AG09309 (cell line): ENCODE data around the gene MGAT3.
A peak's percentile ranks its signal among the peaks of the same experiment; 100 is the strongest.

Source experiments
- DNase-seq: peaks from one replicate; pipeline ENCODE4 v3.0.0-alpha.2; 2010; ENCODE audit warnings: low read depth
- H3K4me3 ChIP-seq: 2 replicates; pipeline ENCODE4 v1.5.1; 2011; ENCODE audit warnings: mild to moderate bottlenecking, low read depth, low read length, moderate library complexity; ENCODE audit not compliant: control insufficient read depth
- CTCF ChIP-seq: IDR thresholded peaks from 2 replicates; pipeline ENCODE4 v1.5.1; 2011; ENCODE audit warnings: mild to moderate bottlenecking, low read depth, low read length, inconsistent platforms; ENCODE audit not compliant: insufficient read depth, control insufficient read depth; ENCODE audit errors: missing control alignments

MGAT3 gene

DNA sequence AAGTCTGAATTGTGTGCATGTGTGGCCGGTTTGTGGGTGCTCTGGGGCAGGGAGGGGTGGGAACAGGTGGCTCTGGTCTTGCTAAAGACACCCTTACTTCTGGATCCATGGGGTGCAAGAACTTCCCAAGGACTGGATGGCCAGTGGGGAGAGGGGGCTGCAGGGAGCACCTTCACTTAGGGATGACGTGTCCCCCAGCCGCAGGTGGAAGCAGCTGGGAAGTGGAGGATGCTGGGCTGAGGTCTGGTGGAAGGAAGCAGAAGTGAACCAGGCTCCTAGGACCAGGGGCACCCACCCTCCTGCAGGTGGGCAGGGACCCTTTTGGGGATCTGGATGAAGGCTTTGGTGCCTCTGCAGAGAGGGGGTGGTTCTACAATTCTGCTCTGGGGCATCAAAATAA lies 35.4 kb downstream of the MGAT3 start:
- TF ChIP-seq CTCF, result no peak
- no peak for DNase-seq

DNA sequence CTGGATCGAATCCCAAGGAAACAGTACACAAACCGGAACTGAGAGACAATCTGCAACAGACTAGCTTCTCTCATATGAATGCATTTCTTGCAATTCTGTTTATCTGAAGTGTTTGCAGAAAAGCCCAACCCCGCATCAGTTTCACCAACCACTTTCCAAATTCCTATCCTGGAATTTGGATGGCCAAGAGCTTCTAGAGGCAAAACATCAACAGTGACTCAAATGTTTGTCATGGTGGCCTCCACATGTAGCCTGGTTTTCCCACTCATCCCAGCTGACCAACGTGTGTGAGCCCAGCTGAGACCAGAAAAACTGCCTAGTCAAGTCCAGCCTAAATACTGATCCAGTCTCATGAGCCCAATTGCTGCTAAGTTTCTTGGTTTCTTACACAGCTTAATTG lies 36.9 kb downstream of the MGAT3 start:
- H3K4me3 ChIP-seq, result no peak overlapping the region
- TF ChIP-seq CTCF, result no peak
- DNase-seq, result peak; percentile 54

More for the DNA sequence above, 35.4 kb downstream of the MGAT3 start:
- no peak overlapping the region for H3K4me3 ChIP-seq

DNA sequence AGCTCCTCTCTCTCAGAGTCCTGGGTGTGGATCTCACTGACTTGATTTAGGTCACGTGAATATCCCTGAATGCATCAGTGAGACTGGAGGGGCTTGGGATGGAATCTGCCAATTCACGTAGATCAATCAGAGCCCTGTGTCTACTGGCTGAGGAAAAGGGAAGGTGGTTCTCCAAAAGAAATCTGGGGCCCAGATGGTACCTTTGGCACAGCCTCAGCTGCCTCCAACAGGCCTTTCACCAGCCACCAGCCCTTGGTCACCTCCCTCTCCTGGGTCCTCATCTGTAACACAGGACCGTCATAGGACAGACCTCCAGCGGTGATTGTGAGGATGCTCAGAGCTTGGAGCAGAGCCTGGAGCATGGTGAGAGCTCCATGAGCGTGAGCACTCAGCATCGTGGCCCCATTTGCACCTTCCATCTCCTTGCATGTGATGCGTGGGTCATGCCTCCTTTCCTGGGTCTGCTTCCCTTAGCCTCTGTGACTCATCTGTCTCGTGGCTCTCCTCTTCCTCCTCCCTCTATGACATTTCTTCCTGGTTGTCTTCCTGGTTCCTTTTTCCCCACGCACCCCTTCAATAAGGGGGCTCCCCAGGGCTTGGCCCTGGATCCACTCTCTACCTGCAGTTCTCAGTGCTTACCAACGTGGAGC lies 37.8 kb downstream of the MGAT3 start:
- no peak for DNase-seq
- no peak overlapping the region for H3K4me3 ChIP-seq
- TF ChIP-seq CTCF, result no peak

DNA sequence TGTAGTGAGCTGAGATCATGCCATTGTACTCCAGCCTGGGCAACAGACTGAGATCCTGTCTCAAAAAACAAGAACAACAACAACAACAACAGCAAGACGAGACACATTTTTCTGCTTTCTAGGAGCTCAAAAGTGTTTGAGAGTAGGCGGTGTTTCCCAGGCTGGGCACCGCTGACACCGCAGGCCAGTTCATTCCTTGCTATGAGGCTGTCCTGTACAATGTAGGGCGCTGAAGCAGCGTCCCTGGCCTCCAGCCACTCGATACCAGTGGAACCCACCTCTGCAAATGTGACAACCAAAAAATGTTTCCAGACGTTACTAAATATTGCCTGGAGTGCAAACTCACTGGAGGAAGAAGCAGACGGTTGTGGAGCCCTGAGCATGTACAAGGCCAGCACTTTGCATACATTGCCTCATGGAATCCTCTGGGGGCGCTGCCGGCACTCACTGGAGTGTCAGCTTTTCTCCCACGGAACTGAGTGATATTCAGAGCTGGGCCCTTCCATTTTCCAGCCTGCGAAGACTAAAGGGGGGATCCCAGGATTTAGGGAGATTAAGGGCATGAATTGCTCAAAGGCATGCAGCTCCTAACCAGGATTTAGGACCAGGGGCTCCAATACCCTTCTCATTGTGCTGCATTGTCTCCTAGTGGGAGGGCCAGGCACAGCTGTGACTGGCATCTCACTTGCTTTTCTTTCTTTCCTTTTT lies 39.5 kb downstream of the MGAT3 start:
- DNase-seq, result no peak
- H3K4me3 ChIP-seq, result no peak overlapping the region
- peak; percentile 85 for TF ChIP-seq CTCF

DNA sequence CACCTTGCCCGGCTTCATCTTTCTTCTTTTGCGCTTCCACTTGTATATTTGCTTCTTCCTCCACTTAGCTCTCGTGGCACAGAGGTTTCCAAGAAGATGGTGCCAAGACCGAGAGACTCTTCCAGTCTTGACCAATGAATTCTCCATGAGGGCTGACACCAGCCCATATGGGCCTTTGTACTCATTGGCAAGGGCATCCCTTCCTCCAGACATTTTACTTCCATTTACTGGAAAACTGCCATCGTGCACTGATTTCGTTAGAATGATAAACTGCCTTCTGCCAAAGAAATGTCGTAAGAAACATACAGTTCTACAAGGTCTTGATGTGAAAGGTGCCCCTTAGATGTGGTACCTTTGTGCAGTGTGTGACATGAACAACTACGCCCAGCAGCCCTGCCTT lies 40.6 kb downstream of the MGAT3 start:
- TF ChIP-seq CTCF, result no peak
- no peak for DNase-seq

DNA sequence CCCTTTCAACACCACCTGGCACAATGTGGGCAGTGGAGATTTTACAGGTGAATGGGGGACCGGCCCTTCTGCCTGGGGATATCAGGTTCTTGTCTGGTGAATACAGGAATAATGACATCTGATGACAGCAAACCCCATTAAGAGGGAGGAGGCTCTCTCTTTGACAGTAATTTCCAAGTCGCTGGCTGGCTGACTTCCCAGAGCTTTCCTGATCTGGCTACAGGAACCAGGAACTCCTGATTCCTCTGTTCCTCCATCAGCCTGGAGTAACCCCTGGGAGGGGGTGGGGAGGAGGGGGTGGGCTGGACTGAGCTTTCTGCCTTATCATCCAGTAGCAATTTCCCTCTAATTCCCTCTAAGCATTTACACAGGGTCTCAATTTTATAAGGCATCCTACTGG lies 41.6 kb downstream of the MGAT3 start:
- DNase-seq, result no peak
- no peak for TF ChIP-seq CTCF
- no peak overlapping the region for H3K4me3 ChIP-seq

More for the DNA sequence above, 40.6 kb downstream of the MGAT3 start:
- H3K4me3 ChIP-seq, result no peak overlapping the region
